ENCODE results near the gene MT3.
"Not testable (repeated sequence)": the region's sequence is repeated elsewhere in the genome, so short reads cannot be mapped to it uniquely, and the experiment has no call there.

The MT3 gene

GRCh38 chr16:56610017-56610608, 20.8 kb downstream of the MT3 start:
- peak; percentile 65 for DNase-seq

DNA sequence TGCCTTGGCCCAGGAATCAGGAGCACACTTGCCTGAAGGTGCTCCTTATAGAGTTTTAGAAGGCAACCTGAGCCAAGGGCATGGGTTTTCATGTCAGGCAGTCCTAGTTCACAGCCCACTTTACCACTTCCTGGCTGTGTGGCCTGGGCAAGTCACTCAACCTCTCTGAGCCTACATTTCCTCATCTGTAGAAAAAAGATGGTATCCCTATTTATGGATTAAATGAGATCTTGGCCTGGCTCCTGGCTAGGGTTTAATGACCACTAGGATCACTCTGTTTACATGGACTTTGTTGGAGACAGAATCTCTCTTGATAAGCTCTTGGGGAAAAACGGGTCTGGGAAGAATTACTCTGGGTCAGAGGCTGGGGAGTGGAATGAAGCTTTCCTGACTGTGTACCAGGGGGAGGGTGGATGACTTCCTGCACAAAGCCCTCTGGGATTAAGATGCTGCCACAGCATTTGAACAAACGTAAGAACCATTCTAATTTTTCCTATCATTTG, 21.3 kb downstream of the MT3 start:
- DNase-seq = no peak

DNA sequence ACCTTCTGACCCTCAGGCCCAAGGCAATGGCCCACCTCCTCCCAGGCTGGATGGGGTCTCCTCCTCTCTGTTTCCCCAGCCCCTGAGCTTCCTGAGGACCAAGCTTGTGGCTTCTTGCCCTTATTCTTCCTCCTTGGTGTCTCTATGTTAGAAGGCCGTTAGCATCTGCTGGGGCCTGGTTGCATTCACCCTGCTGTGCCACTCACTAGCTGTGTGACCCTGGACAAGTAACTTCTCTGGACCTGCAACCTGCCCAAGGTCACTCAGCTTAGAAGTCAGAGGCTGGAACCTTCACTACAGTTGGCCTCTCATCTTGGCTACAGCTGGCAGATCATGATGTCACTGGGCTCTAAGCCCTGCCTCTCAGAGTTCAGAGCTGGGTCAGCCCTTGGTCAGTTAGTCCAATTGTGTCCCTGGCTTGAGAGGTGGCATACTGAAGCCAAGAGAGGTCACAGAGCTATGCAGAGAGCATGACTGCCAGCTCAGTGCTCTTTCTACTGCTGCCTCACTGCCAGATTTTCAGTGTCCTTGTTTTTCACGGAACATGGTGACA, 22.0 kb downstream of the MT3 start:
- DNase-seq = no peak

GRCh38 chr16:56613706-56614105, 24.4 kb downstream of the MT3 start:
- DNase-seq = no peak

DNA sequence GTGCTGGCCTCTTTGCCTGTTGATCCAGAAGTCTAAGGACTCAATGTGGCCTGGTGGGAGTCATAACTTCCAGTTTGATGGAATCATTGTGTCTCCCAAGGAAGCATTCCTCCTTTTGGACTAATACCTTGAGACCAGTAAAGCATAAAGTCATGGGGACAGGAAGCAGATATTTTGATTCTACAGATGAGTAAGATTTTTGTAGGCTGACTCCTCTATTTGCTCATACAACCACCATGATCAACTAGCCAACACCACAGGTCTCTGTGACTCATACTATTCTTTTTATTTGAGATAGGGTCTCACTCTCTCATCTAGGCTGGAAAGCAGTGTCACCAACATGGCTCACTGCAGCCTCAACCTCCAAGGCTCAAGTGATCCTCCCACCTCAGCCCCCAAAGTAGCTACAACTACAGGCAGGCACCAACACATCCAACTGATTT, 25.2 kb downstream of the MT3 start:
- peak; percentile 80 for DNase-seq

DNA sequence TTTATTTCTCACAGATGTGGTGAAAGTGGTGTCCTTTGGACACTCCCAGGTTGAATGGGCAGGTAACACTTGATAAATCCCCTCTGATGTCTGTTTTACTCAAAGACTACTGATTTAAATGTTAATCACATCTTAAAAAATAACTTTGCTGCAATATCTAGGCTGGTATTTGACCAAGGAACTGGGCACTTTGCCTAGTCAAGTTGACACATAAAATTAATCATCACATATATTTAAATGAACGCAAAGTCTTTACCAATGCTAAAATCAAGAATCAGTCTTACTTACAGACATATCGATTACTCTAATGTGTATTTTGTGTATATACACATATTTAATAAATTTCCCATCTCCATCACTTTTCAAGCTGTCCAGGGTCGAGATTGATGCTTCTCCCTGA, 26.0 kb downstream of the MT3 start:
- peak; percentile 40 for DNase-seq

GRCh38 chr16:56616608-56617211, 27.4 kb downstream of the MT3 start:
- DNase-seq = no peak

- DNase-seq = no peak
These were observed 28.1 kb downstream of the MT3 start for GRCh38 chr16:56617212-56618085.

DNA sequence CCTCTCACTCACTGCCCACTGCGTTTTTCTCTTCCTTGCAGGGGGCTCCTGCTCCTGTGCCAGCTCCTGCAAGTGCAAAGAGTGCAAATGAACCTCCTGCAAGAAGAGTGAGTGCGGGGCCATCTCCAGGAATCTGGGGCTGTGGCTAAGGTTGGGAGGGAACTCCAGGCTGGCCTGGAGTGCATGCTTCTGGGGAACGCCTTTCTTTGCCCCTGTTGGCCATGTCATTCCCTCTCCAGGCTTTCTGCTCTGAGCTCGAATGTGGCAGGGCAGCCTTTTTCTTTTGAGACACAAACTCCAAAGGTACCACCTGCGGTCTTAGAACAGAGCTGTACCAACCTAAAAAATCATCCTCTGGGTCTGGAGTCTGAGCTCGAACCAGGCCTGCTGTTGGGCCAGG, 28.8 kb downstream of the MT3 start:
- DNase-seq = no peak

DNA sequence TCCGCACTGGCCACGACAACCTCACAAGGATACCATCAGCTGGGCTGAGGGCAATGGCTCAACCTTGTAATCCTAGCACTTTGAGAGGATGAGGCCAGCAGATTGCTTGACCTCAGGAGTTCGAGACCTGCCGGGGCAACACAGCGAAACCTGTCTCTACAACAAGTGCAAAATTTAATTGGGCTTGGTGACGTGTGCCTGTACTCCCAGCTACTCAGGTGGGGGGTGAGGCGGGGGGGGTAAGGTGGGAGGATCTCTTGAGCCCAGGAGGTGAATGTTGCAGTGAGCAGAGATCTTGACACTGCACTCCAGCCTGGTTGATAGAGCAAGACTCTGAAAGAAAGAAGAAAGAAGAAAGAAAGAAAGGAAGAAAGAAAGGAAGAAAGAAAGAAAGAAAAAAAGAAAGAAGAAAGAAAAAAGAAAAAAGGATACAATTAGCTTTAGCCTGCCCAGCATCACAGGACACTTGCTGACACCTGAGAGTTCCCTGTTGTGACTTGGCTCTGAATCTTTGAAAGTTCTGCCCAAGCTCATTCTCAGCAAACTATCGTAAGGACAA, 31.1 kb downstream of the MT3 start:
- DNase-seq = no peak

GRCh38 chr16:56621665-56622445, 32.5 kb downstream of the MT3 start:
- DNase-seq = not testable (repeated sequence)

DNA sequence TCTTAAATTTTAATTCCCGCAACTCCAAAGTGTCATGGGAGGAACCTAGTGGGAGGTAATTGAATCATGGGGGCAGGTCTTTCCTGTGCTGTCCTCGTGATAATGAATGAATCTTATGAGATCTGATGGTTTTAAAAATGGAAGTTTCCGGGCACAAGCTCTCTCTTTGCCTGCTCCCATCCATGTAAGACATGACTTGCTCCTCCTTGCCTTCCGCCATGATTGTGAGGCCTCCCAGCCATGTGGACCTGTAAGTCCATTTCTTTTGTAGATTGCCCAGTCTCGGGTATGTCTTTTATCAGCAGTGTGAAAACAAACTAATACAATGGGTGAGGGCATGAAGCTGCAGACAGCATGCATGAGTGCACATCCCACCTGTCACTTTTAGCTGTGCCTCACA, 33.9 kb downstream of the MT3 start:
- DNase-seq = not testable (repeated sequence)

- no peak for DNase-seq
These were observed 34.3 kb downstream of the MT3 start for GRCh38 chr16:56623637-56624036.

GRCh38 chr16:56625140-56625942, 36.0 kb downstream of the MT3 start, which contains the start of gene MT1E:
Gene MT1E (plus strand): TSS chr16:56625781. CDS start chr16:56625852, 71 bp downstream.
- peak; percentile 87 for DNase-seq

DNA sequence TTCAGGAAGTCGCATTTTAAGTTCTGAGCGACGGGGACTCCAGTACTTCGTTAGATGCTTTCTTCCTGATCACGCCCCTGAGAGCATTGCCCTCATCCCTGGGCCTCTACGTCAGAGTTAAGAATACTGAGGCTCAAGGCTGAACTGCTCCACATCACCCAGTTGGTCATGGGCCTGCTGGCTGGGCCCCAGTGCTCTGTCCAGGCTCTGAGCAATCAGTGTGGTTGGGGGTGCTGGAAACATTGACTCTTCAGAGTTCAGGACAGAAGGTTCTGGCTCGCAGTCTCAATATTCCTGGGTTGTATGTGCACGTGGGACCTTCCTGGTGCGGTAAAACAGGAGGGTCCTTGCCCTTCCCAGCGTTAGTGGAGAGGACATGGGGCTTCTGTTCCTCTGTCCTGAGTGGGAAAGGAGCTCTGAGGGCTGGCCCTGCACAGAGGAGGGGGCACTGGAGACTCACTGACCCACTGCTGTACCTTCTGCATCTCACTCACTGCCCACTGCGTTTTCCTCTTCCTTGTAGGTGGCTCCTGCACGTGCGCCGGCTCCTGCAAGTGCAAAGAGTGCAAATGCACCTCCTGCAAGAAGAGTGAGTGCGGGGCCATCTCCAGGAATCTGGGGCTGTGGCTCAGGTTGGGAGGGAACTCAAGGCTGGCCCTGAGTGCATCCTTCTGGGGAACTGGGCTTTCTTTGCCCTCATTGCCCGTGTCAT, 36.8 kb downstream of the MT3 start:
- DNase-seq = peak; percentile 36

- DNase-seq = no peak
These were observed 37.4 kb downstream of the MT3 start for GRCh38 chr16:56626685-56627084.

DNA sequence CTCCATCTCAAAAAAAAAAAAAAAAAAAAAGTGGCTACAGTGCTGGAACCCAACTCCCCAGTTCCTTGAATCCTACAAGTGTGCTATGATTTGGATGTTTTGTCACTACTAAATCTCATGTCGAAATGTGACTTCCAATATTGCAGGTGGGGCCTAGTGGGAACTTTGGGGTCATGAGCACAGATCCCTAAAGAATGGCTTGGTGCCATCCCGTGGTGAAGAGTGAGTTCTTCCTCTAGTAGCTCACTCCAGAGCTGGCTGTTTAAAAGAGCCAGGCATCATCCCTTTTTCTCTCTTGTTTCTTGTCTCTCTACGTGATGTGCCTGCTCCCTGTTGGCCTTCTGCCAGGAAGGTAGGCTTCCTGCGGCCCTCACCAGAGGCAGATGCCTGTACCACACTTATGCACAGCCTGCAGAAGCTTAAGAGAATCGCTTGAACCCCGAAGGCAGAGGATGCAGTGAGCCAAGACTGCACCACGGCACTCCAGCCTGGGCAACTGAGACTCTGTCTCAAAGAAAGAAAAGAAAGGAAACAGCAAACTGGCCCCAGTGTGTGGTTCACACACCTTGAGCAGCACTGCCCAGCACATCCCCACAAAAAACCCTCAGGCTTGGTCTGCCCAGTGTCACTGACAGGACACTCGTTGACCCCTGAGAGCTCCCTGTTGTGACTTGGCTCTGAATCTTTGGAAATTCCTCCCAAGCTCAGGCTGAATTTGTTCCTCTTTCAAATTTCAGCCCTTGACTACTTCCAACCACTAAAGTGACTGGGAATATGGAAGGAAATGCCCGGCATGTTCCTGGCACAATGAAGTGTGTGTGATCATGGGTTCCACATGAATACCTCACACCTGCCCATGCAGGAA, 39.4 kb downstream of the MT3 start:
- DNase-seq = no peak

- DNase-seq = no peak
These were observed 40.2 kb downstream of the MT3 start for GRCh38 chr16:56629531-56629930.

- DNase-seq = no peak
These were observed 40.8 kb downstream of the MT3 start for GRCh38 chr16:56630134-56630533.

- DNase-seq = no peak
These were observed 41.9 kb downstream of the MT3 start for GRCh38 chr16:56631197-56631596.
